ENCODE data around the gene GRID2IP.
A peak's percentile ranks its signal among the peaks of the same experiment; 100 is the strongest.

The GRID2IP gene

DNA sequence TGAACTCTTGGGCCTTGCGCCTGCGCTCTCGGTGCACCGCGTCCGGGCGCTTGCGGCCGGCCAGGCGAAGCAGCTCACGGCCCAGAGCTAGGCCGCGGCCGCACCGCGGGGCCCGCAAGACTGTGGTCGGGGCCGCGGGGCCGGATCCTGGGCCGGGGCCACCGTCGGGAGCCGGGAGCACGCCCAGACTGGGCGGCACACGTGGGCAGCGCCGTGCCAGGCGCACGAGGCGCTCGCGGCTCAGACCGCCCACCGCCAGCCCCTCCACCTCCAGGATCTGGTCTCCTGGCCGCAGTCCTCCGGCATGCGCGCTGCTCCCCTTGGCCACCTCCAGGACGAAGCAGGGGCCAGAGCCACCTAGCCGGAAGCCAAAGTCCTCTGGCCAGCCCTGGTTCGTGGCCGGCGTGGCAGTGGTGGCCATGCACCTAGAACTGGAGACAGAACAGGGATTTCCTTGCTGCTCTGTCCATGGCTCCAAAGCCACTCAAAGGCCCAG is at the start of gene GRID2IP:
Gene GRID2IP, minus strand, starts transcription at position 446 of the 496 bp plus-strand sequence. Its CDS starts 25 bp downstream, at position 421.
- TF ChIP-seq, protein P1, sequence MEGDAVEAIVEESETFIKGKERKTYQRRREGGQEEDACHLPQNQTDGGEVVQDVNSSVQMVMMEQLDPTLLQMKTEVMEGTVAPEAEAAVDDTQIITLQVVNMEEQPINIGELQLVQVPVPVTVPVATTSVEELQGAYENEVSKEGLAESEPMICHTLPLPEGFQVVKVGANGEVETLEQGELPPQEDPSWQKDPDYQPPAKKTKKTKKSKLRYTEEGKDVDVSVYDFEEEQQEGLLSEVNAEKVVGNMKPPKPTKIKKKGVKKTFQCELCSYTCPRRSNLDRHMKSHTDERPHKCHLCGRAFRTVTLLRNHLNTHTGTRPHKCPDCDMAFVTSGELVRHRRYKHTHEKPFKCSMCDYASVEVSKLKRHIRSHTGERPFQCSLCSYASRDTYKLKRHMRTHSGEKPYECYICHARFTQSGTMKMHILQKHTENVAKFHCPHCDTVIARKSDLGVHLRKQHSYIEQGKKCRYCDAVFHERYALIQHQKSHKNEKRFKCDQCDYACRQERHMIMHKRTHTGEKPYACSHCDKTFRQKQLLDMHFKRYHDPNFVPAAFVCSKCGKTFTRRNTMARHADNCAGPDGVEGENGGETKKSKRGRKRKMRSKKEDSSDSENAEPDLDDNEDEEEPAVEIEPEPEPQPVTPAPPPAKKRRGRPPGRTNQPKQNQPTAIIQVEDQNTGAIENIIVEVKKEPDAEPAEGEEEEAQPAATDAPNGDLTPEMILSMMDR (IDR thresholded peaks at IDR 0.05) = no peak

GRCh38 chr7:6600093-6600492 is 48.8 kb upstream of the GRID2IP start:
- TF ChIP-seq, protein P1 (IDR thresholded peaks at IDR 0.05) = no peak

DNA sequence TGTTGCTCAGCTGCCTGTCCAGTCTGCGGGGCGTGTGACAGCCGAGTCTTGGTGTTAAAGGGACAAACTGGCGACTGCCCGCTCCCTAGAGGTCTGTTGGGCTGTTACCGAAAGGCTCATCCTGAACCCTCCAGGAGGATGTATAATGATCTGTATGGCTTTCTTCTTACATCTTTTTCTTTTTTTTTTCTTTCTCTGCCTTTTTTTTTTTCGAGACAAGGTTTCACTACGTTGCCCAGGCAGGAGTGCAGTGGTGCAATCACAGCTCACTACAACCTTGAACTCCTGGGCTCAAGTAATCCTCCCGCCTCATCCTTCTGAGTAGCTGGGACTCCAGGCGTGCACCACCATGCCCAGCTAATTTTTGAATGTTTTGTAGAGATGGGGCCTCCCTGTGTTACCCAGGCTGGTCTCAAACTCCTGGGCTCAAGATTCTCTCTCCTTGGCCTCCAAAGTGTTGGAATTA is 39.4 kb upstream of the GRID2IP start:
- TF ChIP-seq, protein P1 (IDR thresholded peaks at IDR 0.05) = no peak

DNA sequence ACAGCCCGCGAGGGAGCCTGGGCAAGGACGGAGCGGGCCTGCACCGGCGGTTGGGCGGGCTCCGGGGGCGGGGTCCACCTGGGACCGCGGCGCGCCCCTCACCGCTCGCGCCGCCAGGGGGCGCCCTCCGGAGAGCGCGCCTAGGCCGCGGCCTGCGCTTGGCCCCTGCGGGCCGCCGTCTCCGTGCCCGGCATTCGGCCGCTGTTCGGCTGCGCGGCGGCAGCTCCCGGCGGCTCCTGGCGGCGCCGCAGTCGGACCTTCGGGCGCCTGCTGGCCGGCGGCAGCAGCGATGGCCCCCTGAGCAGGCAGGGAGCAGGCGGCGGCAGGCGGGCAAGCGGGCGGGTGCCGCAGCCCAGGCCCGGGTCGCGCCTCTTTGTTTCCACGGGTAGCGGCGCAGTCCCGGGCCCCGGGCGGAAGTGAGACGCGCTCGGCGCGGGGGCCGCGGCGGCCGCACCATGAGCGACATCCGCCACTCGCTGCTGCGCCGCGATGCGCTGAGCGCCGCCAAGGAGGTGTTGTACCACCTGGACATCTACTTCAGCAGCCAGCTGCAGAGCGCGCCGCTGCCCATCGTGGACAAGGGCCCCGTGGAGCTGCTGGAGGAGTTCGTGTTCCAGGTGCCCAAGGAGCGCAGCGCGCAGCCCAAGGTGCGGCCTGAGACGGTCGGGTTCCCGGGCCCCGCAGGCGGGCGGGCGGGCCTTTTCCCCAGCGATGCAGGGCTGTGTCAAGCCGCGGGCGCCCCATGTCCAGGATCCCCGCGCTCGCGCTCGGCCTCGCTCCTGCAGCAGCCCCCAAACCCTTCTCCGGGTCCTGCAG is 38.8 kb upstream of the GRID2IP start, which contains the start of gene INTS15:
Gene INTS15, plus strand, starts transcription at position 193 of the 816 bp plus-strand sequence. Its CDS starts 263 bp downstream, at position 456.
- TF ChIP-seq, protein P1 (IDR thresholded peaks at IDR 0.05) = peak; percentile 85

DNA sequence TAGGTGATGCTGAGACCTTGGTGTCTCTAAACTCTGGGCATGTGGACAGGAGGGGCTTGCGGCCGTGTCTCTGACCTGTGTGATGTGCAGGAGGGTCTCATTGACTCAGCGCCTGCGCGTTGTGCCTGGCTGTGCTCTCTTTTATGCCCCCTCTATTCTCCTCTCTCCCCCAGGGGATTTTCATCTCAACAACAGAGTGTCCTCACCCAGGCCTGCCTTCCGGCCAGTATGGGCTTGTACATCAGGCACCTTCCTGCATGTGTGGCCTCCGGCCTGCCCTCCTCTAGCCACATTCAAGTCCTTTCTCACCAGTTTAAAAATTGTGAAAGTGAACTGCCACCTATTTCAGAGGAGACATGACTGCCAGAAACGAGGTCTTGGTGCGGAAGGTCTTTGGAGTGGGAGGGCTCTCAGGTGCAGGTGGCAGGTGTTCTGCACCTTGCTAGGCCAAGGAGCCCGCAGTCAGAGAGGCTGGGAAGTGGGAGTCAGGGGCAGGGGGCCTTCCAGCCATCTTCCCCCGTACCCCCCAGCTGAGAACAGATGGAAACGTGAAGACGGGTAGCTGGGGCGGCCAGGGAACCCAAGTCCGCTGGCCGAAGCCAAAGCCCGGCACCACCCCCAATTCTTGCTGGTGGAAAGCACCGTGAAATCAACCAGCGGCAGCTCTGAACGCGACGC is 38.0 kb upstream of the GRID2IP start:
- TF ChIP-seq, protein P1 (IDR thresholded peaks at IDR 0.05) = no peak

GRCh38 chr7:6588566-6588965 is 37.3 kb upstream of the GRID2IP start:
- TF ChIP-seq, protein P1 (IDR thresholded peaks at IDR 0.05) = no peak

DNA sequence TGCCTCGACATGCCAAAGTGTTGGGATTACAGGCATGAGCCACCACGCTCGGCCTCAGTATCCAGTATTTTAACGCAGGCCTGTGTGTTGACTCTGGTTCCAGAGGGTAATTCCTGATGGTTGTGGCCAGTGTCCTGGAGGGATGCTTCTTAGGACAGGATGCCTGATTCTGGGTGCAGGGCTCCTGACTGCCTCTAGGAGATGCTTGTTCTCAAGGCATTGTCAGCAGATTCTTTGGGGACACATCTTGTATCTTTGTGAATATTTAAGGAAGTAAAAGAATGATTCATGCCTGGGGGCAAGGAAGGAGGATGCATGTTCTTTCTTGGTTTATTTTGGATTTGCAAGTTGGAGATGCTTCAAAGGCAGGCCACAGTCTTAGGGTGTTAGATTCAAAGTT is 28.2 kb upstream of the GRID2IP start:
- TF ChIP-seq, protein P1 (IDR thresholded peaks at IDR 0.05) = no peak
